HepG2 (cell line): ENCODE measurements around the gene MSMO1. TPM values are rescaled to one million over a fixed set of nuclear protein-coding genes. Genes with fewer than 3 reads are reported as not detected.

ENCODE experiments used
- FOXJ3 ChIP-seq: sonication (generic); formaldehyde crosslinking; IDR thresholded peaks from 2 replicates; pipeline ENCODE4 v1.4.0; 2020; ENCODE audit warnings: missing genetic modification reagents, mild to moderate bottlenecking, borderline replicate concordance
- FOXP1 ChIP-seq, 2 experiments: fragments of 450-650 bp in 1 of 2; IDR thresholded peaks; 2 replicates each; pipeline ENCODE4 v1.6.1; 2017 to 2018; ENCODE audit warnings: antibody characterized with exemption in 1 of 2
- HDAC1 ChIP-seq: sonication (generic); formaldehyde crosslinking; IDR thresholded peaks from 2 replicates; pipeline ENCODE4 v1.5.1; 2020; ENCODE audit warnings: mild to moderate bottlenecking, missing genetic modification reagents
- KLF13 ChIP-seq: sonication (generic); formaldehyde crosslinking; IDR thresholded peaks from 2 replicates; pipeline ENCODE4 v1.4.0; 2020; ENCODE audit warnings: mild to moderate bottlenecking, missing genetic modification reagents
- MATR3 ChIP-seq: sonication (generic); formaldehyde crosslinking; IDR thresholded peaks from 2 replicates; pipeline ENCODE4 v1.4.0; 2020; ENCODE audit warnings: missing genetic modification reagents
- NCOA2 ChIP-seq: sonication (generic); formaldehyde crosslinking; IDR thresholded peaks from 2 replicates; pipeline ENCODE4 v1.8.0; 2022; ENCODE audit warnings: inconsistent platforms
- PITX1 ChIP-seq: sonication (generic); formaldehyde crosslinking; IDR thresholded peaks from 2 replicates; pipeline ENCODE4 v1.5.1; 2020; ENCODE audit warnings: mild to moderate bottlenecking, missing genetic modification reagents
- RNF2 ChIP-seq: fragments of 450-650 bp; conservative IDR thresholded peaks from 2 replicates; pipeline ENCODE4 v1.6.1; 2016; ENCODE audit warnings: low read depth
- SYNCRIP ChIP-seq: fragments of 200-400 bp; formaldehyde crosslinking; IDR thresholded peaks from 2 replicates; pipeline ENCODE4 v1.6.1; 2018; ENCODE audit warnings: mild to moderate bottlenecking, low read depth, low read length; ENCODE audit not compliant: insufficient read depth
- TBP ChIP-seq: sonication (generic); formaldehyde crosslinking; IDR thresholded peaks from 2 replicates; pipeline ENCODE4 v1.5.0; 2020; ENCODE audit warnings: missing genetic modification reagents
- ZNF10 ChIP-seq: sonication (generic); formaldehyde crosslinking; IDR thresholded peaks from 2 replicates; pipeline ENCODE4 v1.4.0; 2020; ENCODE audit warnings: mild to moderate bottlenecking, low read depth, missing genetic modification reagents, borderline replicate concordance
- ZNF234 ChIP-seq: sonication (generic); formaldehyde crosslinking; conservative IDR thresholded peaks from 2 replicates; pipeline ENCODE4 v1.5.1; 2020; ENCODE audit warnings: mild to moderate bottlenecking, missing genetic modification reagents
- ZNF318 ChIP-seq: sonication (generic); formaldehyde crosslinking; IDR thresholded peaks from 2 replicates; pipeline ENCODE4 v1.4.0; 2020; ENCODE audit warnings: mild to moderate bottlenecking, missing genetic modification reagents
- ZNF431 ChIP-seq: sonication (generic); formaldehyde crosslinking; IDR thresholded peaks from 2 replicates; pipeline ENCODE4 v1.9.0; 2022; ENCODE audit warnings: missing genetic modification reagents, low read depth, mild to moderate bottlenecking, borderline replicate concordance
- ZNF788 ChIP-seq: sonication (generic); formaldehyde crosslinking; IDR thresholded peaks from 2 replicates; pipeline ENCODE4 v1.5.0; 2020; ENCODE audit warnings: mild to moderate bottlenecking, missing genetic modification reagents, borderline replicate concordance
- polyA plus RNA-seq, 8 experiments: library from polyadenylated mRNA; depleted of rRNA in 3 of 8; stranded (reverse) in 7 of 8; unstranded in 1 of 8; fragments of >200 nt; fragmentation: Illumina TruSeq in 4 of 8; extraction: Trizol in 4 of 8; gene quantifications; 2 replicates each; pipeline versions ENCODE4 v1.2.1 to v1.2.3, GENCODE V29; 2011 to 2016; ENCODE audit warnings: low read depth in 4 of 8, missing spikeins in 1 of 8, mixed read lengths in 1 of 8; ENCODE audit not compliant: insufficient read depth in 1 of 8
- total RNA-seq, 5 experiments: library from RNA; depleted of rRNA; stranded (reverse); fragments of >200 nt; fragmentation: Illumina TruSeq; extraction: Trizol; gene quantifications; 2 replicates each; pipeline ENCODE4 v1.2.3, GENCODE V29; 2016; ENCODE audit warnings: low read depth in 1 of 5
- TF ChIP-seq, protein P1 (sequence below): sonication (generic); formaldehyde crosslinking; IDR thresholded peaks from 2 replicates; pipeline ENCODE4 v1.8.0; 2022; ENCODE audit warnings: mild to moderate bottlenecking, missing genetic modification reagents, borderline replicate concordance
- TF ChIP-seq, protein P2 (sequence below): IDR thresholded peaks from 2 replicates; pipeline ENCODE4 v1.6.1; 2016; ENCODE audit warnings: mild to moderate bottlenecking

Gene MSMO1
- total and polyA plus RNA-seq, 2 of the 13 experiments (the other 11 are each of a cell fraction or from before 2014, with no cell fraction given), result 98.1 to 216 TPM

DNA sequence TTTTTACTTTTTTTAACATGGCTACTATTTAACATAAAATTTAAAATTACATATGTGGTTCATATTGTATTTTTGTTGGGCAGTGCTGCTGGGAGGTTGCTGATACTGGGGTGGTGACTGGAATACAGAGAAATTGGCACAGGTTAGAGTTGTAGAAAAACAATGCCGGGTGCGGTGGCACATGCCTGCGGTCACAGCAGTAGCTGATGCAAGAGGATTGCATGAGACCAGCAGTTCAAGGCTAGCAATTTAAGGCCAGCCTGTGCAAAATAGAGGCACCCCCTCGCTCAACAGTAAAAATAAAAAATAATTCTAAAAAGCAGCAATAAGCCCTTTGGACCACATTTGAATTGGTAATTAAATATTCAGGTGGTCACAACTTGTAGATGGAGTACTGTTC, 39.6 kb downstream of the MSMO1 start (continued):
- no peak for TF ChIP-seq FOXP1 (IDR thresholded peaks at IDR 0.05)
- TF ChIP-seq FOXP1 (CRISPR knock-in tag; IDR thresholded peaks at IDR 0.05), result peak; percentile 60; the same call in 1 of the 2 replicates
- TF ChIP-seq KLF13 (CRISPR knock-in tag), result no peak
- TF ChIP-seq MATR3, result no peak
- no peak for TF ChIP-seq ZNF234
- TF ChIP-seq, protein P1, sequence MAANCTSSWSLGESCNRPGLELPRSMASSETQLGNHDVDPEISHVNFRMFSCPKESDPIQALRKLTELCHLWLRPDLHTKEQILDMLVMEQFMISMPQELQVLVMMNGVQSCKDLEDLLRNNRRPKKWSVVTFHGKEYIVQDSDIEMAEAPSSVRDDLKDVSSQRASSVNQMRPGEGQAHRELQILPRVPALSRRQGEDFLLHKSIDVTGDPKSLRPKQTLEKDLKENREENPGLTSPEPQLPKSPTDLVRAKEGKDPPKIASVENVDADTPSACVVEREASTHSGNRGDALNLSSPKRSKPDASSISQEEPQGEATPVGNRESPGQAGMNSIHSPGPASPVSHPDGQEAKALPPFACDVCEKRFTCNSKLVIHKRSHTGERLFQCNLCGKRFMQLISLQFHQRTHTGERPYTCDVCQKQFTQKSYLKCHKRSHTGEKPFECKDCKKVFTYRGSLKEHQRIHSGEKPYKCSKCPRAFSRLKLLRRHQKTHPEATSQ (CRISPR knock-in tag), result peak; percentile 42; the same call in 1 of the 2 replicates
- TF ChIP-seq ZNF318 (CRISPR knock-in tag), result no peak
- TF ChIP-seq, protein P2, sequence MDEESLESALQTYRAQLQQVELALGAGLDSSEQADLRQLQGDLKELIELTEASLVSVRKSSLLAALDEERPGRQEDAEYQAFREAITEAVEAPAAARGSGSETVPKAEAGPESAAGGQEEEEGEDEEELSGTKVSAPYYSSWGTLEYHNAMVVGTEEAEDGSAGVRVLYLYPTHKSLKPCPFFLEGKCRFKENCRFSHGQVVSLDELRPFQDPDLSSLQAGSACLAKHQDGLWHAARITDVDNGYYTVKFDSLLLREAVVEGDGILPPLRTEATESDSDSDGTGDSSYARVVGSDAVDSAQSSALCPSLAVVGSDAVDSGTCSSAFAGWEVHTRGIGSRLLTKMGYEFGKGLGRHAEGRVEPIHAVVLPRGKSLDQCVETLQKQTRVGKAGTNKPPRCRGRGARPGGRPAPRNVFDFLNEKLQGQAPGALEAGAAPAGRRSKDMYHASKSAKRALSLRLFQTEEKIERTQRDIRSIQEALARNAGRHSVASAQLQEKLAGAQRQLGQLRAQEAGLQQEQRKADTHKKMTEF (CRISPR knock-in tag), result peak; percentile 82
- TF ChIP-seq SYNCRIP, result no peak
- peak; percentile 61 for TF ChIP-seq HDAC1 (CRISPR knock-in tag)
- TF ChIP-seq TBP (CRISPR knock-in tag), result no peak
- no peak for TF ChIP-seq ZNF10 (CRISPR knock-in tag)
- TF ChIP-seq PITX1 (CRISPR knock-in tag), result peak; percentile 52; the same call in 1 of the 2 replicates
- TF ChIP-seq FOXJ3 (CRISPR knock-in tag), result 0 out of 2 replicates have a peak, but pooled peaks have one; percentile 57
- TF ChIP-seq RNF2, result no peak
- TF ChIP-seq ZNF788 (CRISPR knock-in tag), result no peak
- no peak for TF ChIP-seq ZNF431 (CRISPR knock-in tag)
- TF ChIP-seq NCOA2, result peak; percentile 93
